ENCODE data around the gene NDUFA8.

Gene NDUFA8

GRCh38 chr9:122183501-122183900 lies 23.9 kb upstream of the NDUFA8 start:
- no peak for DNase-seq

GRCh38 chr9:122180633-122181032 lies 21.1 kb upstream of the NDUFA8 start:
- DNase-seq: peak; percentile 80

- DNase-seq: no peak
Observed at GRCh38 chr9:122179690-122180074, 20.1 kb upstream of the NDUFA8 start.

GRCh38 chr9:122179054-122179689 lies 19.6 kb upstream of the NDUFA8 start:
- DNase-seq: no peak

- DNase-seq: no peak
Observed at GRCh38 chr9:122176916-122177315, 17.3 kb upstream of the NDUFA8 start.

- no peak for DNase-seq
Observed at GRCh38 chr9:122173670-122174069, 14.1 kb upstream of the NDUFA8 start.

- no peak for DNase-seq
Observed at GRCh38 chr9:122172131-122172530, 12.6 kb upstream of the NDUFA8 start.

- no peak for DNase-seq
Observed at GRCh38 chr9:122168356-122168755, 8.8 kb upstream of the NDUFA8 start.

GRCh38 chr9:122164286-122164685 lies 4.7 kb upstream of the NDUFA8 start:
- DNase-seq: no peak

GRCh38 chr9:122162415-122162814 lies 2.8 kb upstream of the NDUFA8 start:
- DNase-seq: no peak

GRCh38 chr9:122159925-122160246 lies 307 bp upstream of the NDUFA8 start:
- no peak for DNase-seq

- DNase-seq: peak; percentile 17
Observed at GRCh38 chr9:122158202-122158601, 1.4 kb downstream of the NDUFA8 start.

- DNase-seq: no peak
Observed at GRCh38 chr9:122155796-122156195, 3.8 kb downstream of the NDUFA8 start.

- no peak for DNase-seq
Observed at GRCh38 chr9:122151267-122151828, 8.2 kb downstream of the NDUFA8 start.

GRCh38 chr9:122145592-122145863 lies 14.1 kb downstream of the NDUFA8 start:
- no peak for DNase-seq

GRCh38 chr9:122144836-122145591 lies 14.6 kb downstream of the NDUFA8 start:
- DNase-seq: no peak

- no peak for DNase-seq
Observed at GRCh38 chr9:122143876-122144405, 15.6 kb downstream of the NDUFA8 start.

- DNase-seq: no peak
Observed at GRCh38 chr9:122143296-122143695, 16.3 kb downstream of the NDUFA8 start.

GRCh38 chr9:122141671-122142070 lies 17.9 kb downstream of the NDUFA8 start:
- no peak for DNase-seq

GRCh38 chr9:122140368-122141193 lies 19.0 kb downstream of the NDUFA8 start:
- DNase-seq: no peak

GRCh38 chr9:122138560-122139268 lies 20.9 kb downstream of the NDUFA8 start:
- DNase-seq: peak; percentile 21

- no peak for DNase-seq
Observed at GRCh38 chr9:122135529-122135859, 24.1 kb downstream of the NDUFA8 start.

All from NCI-H226 (cell line).